GM23248 (cell line): ENCODE measurements around the gene FLII.

Experiments
- EZH2 ChIP-seq: fragments of 200-600 bp; sonication (generic); IDR thresholded peaks from 2 replicates; pipeline ENCODE4 v1.6.1; 2018; ENCODE audit warnings: antibody characterized with exemption, mild to moderate bottlenecking; ENCODE audit not compliant: insufficient read depth, poor library complexity, severe bottlenecking
- EZH2phosphoT487 ChIP-seq: fragments of 200-600 bp; sonication (generic); IDR thresholded peaks from 2 replicates; pipeline ENCODE4 v1.6.1; 2018; ENCODE audit warnings: antibody characterized with exemption, moderate library complexity, mild to moderate bottlenecking, low read depth; ENCODE audit not compliant: insufficient read depth

DNA sequence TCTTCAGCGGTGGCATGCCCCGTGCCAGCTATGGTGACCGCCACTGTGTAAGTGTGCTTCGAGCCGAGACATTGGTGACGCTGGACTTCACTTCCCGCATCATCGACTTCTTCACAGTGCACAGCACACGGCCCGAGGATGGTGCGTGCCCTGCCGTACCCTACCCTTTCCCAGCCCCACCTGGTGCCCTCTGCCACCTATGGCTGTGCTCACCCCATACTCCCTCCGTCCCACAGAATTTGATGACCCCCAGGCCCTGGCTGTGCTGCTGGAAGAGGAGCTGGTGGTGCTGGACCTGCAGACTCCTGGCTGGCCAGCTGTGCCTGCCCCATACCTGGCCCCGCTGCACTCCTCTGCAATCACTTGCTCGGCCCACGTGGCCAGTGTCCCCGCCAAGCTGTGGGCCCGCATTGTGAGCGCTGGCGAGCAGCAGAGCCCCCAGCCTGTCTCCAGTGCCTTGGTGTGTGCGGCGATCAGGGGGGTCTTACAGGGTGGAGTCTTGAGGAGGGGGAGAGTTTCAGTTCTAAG lies 23.6 kb downstream of the FLII start:
- TF ChIP-seq EZH2 = no peak
- TF ChIP-seq EZH2phosphoT487 = no peak
